Liver (tissue), 3 donors: ENCODE data around the gene ANAPC5.

Experiments
- EGR1 ChIP-seq, 2 donors: IDR thresholded peaks; 2 replicates each; pipeline ENCODE4 v1.6.1; 2016 to 2018; ENCODE audit warnings: antibody characterized with exemption in 2 of 2, low read depth in 2 of 2
- FOXA1 ChIP-seq: IDR thresholded peaks from 2 replicates; pipeline ENCODE4 v1.6.1; 2016; ENCODE audit warnings: antibody characterized with exemption
- FOXA2 ChIP-seq: IDR thresholded peaks from 2 replicates; pipeline ENCODE4 v1.6.1; 2016; ENCODE audit warnings: antibody characterized with exemption
- GABPA ChIP-seq, 2 donors: IDR thresholded peaks in 1 of 2; conservative IDR thresholded peaks in 1 of 2; 2 replicates each; pipeline ENCODE4 v1.6.1; 2016; ENCODE audit warnings: antibody characterized with exemption in 2 of 2, mild to moderate bottlenecking in 1 of 2, moderate library complexity in 1 of 2
- JUND ChIP-seq, 2 donors: IDR thresholded peaks; 2 replicates each; pipeline ENCODE4 v1.6.1; 2016; ENCODE audit warnings: antibody characterized with exemption in 2 of 2
- RAD21 ChIP-seq, 2 donors: IDR thresholded peaks; 2 replicates each; pipeline ENCODE4 v1.6.1; 2016; ENCODE audit warnings: antibody characterized with exemption in 2 of 2, mild to moderate bottlenecking in 2 of 2
- TAF1 ChIP-seq: conservative IDR thresholded peaks from 2 replicates; pipeline ENCODE4 v1.6.1; 2016; ENCODE audit warnings: antibody characterized with exemption, mild to moderate bottlenecking
- YY1 ChIP-seq: IDR thresholded peaks from 2 replicates; pipeline ENCODE4 v1.6.1; 2016; ENCODE audit warnings: antibody characterized with exemption, mild to moderate bottlenecking
- TF ChIP-seq, protein P1 (sequence below): fragments of 150-350 bp; IDR thresholded peaks from 2 replicates; pipeline ENCODE4 v1.5.1; 2017; ENCODE audit warnings: improper control_type of control experiment, low read depth, low read length; ENCODE audit not compliant: missing input control
- TF ChIP-seq, protein P2 (sequence below): IDR thresholded peaks from 2 replicates; pipeline ENCODE4 v1.6.1; 2016; ENCODE audit warnings: antibody characterized with exemption
- TF ChIP-seq, protein P3 (sequence below): IDR thresholded peaks from 2 replicates; pipeline ENCODE4 v1.6.1; 2016; ENCODE audit warnings: antibody characterized with exemption, mild to moderate bottlenecking
- TF ChIP-seq, protein P4 (sequence below): IDR thresholded peaks from 2 replicates; pipeline ENCODE4 v1.6.1; 2016; ENCODE audit warnings: antibody characterized with exemption
- donor health status: healthy.
- donor health status: healthy.

DNA sequence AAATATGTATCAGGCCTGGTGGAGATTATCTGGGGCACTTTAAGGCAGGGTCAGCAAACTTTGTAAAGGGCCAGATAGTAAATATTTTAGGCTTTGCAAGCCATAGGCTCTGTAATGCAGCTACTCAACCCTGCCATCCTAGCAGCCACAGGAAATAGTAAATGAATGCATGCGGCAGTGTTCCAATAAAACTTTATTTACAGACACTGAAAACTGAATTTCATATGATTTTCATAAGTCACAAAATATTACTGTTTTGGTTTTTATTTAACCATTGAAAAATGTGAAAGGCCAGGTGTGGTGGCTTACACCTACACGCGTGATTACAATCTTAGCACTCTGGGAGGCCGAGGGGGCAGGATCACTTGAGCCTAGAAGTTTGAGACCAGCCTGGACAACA lies 52.5 kb downstream of the ANAPC5 start:
- TF ChIP-seq, protein P1, sequence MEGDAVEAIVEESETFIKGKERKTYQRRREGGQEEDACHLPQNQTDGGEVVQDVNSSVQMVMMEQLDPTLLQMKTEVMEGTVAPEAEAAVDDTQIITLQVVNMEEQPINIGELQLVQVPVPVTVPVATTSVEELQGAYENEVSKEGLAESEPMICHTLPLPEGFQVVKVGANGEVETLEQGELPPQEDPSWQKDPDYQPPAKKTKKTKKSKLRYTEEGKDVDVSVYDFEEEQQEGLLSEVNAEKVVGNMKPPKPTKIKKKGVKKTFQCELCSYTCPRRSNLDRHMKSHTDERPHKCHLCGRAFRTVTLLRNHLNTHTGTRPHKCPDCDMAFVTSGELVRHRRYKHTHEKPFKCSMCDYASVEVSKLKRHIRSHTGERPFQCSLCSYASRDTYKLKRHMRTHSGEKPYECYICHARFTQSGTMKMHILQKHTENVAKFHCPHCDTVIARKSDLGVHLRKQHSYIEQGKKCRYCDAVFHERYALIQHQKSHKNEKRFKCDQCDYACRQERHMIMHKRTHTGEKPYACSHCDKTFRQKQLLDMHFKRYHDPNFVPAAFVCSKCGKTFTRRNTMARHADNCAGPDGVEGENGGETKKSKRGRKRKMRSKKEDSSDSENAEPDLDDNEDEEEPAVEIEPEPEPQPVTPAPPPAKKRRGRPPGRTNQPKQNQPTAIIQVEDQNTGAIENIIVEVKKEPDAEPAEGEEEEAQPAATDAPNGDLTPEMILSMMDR: no peak
- TF ChIP-seq, protein P2, sequence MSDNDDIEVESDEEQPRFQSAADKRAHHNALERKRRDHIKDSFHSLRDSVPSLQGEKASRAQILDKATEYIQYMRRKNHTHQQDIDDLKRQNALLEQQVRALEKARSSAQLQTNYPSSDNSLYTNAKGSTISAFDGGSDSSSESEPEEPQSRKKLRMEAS: no peak
- TF ChIP-seq, protein P3, sequence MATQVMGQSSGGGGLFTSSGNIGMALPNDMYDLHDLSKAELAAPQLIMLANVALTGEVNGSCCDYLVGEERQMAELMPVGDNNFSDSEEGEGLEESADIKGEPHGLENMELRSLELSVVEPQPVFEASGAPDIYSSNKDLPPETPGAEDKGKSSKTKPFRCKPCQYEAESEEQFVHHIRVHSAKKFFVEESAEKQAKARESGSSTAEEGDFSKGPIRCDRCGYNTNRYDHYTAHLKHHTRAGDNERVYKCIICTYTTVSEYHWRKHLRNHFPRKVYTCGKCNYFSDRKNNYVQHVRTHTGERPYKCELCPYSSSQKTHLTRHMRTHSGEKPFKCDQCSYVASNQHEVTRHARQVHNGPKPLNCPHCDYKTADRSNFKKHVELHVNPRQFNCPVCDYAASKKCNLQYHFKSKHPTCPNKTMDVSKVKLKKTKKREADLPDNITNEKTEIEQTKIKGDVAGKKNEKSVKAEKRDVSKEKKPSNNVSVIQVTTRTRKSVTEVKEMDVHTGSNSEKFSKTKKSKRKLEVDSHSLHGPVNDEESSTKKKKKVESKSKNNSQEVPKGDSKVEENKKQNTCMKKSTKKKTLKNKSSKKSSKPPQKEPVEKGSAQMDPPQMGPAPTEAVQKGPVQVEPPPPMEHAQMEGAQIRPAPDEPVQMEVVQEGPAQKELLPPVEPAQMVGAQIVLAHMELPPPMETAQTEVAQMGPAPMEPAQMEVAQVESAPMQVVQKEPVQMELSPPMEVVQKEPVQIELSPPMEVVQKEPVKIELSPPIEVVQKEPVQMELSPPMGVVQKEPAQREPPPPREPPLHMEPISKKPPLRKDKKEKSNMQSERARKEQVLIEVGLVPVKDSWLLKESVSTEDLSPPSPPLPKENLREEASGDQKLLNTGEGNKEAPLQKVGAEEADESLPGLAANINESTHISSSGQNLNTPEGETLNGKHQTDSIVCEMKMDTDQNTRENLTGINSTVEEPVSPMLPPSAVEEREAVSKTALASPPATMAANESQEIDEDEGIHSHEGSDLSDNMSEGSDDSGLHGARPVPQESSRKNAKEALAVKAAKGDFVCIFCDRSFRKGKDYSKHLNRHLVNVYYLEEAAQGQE: no peak
- no peak for TF ChIP-seq RAD21 (IDR thresholded peaks at IDR 0.05)
- no peak for TF ChIP-seq TAF1
- TF ChIP-seq FOXA1: no peak
- no peak for TF ChIP-seq GABPA (IDR thresholded peaks at IDR 0.05 in 1 of 2, conservative IDR thresholded peaks at IDR 0.05 in 1 of 2)
- TF ChIP-seq YY1: no peak
- TF ChIP-seq JUND (IDR thresholded peaks at IDR 0.05): no peak
- TF ChIP-seq, protein P4, sequence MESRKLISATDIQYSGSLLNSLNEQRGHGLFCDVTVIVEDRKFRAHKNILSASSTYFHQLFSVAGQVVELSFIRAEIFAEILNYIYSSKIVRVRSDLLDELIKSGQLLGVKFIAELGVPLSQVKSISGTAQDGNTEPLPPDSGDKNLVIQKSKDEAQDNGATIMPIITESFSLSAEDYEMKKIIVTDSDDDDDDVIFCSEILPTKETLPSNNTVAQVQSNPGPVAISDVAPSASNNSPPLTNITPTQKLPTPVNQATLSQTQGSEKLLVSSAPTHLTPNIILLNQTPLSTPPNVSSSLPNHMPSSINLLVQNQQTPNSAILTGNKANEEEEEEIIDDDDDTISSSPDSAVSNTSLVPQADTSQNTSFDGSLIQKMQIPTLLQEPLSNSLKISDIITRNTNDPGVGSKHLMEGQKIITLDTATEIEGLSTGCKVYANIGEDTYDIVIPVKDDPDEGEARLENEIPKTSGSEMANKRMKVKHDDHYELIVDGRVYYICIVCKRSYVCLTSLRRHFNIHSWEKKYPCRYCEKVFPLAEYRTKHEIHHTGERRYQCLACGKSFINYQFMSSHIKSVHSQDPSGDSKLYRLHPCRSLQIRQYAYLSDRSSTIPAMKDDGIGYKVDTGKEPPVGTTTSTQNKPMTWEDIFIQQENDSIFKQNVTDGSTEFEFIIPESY: no peak
- no peak for TF ChIP-seq FOXA2
- no peak for TF ChIP-seq EGR1 (IDR thresholded peaks at IDR 0.05; ENCODE audit: low read depth in 2 of 2)
